Panc1 (cell line): ENCODE measurements around the gene USP32. TPM values are rescaled to one million over a fixed set of nuclear protein-coding genes. Genes with fewer than 3 reads are reported as not detected.
"Not testable (repeated sequence)": the region's sequence is repeated elsewhere in the genome, so short reads cannot be mapped to it uniquely, and the experiment has no call there.

ENCODE experiments used
- ATAC-seq: fragments of 200-7000 bp; cut with Tn5 transposase; 2 replicates; pipeline ENCODE4 v1.9.1; 2020; ENCODE audit warnings: mild to moderate bottlenecking, moderate library complexity
- BruUV-seq: library from RNA; stranded (reverse); fragments of 400-500 nt; replicated peaks from 2 replicates; lab custom pipeline; 2021; lab: Mats Ljungman, UMichigan
- CTCF ChIA-PET: fragments of 300-600 bp; sonication (Branson Sonifier 250); formaldehyde crosslinking; loops from one replicate; lab custom pipeline; 2022; ENCODE audit warnings: antibody characterized with exemption; lab: Charles Lee
- POLR2A ChIA-PET: fragments of 300-600 bp; sonication (Branson Sonifier 250); formaldehyde crosslinking; loops from one replicate; lab custom pipeline; 2022; ENCODE audit warnings: antibody characterized with exemption; lab: Charles Lee
- DNase-seq: peaks from one replicate; pipeline ENCODE4 v3.0.0-alpha.2; 2010; ENCODE audit warnings: low read depth, low spot score
- H3K27ac ChIP-seq: 2 replicates; pipeline ENCODE4 v1.5.1; 2011; ENCODE audit warnings: mild to moderate bottlenecking, low read length, inconsistent platforms
- H3K27me3 ChIP-seq: fragments of 200-500 bp; sonication (Bioruptor generic); 2 replicates; pipeline ENCODE4 v1.6.0; 2014; ENCODE audit warnings: low read length, inconsistent platforms; ENCODE audit not compliant: control insufficient read depth, insufficient read depth
- H3K36me3 ChIP-seq: fragments of 200-500 bp; sonication (Bioruptor generic); 2 replicates; pipeline ENCODE4 v1.5.1; 2014; ENCODE audit warnings: inconsistent platforms, mild to moderate bottlenecking, low read length, moderate library complexity; ENCODE audit not compliant: control insufficient read depth, insufficient read depth
- H3K4me1 ChIP-seq: 2 replicates; pipeline ENCODE4 v1.5.1; 2011; ENCODE audit warnings: inconsistent platforms, mild to moderate bottlenecking, low read length, moderate library complexity; ENCODE audit not compliant: control insufficient read depth, insufficient read depth
- H3K4me3 ChIP-seq, 2 experiments: 2 replicates each; pipeline ENCODE4 v1.5.1; 2011 to 2012; ENCODE audit warnings: low read depth in 2 of 2, low read length in 2 of 2, mild to moderate bottlenecking in 2 of 2, inconsistent platforms in 1 of 2, moderate library complexity in 1 of 2
- H3K9me3 ChIP-seq: fragments of 200-500 bp; sonication (Bioruptor generic); 2 replicates; pipeline ENCODE4 v1.5.1; 2014; ENCODE audit warnings: low read depth, mild to moderate bottlenecking, inconsistent platforms, low read length, moderate library complexity; ENCODE audit not compliant: control insufficient read depth, insufficient read depth
- POLR2AphosphoS5 ChIP-seq: IDR thresholded peaks from 2 replicates; pipeline ENCODE4 v1.6.1; 2012; ENCODE audit warnings: mild to moderate bottlenecking, low read depth, low read length, moderate library complexity
- REST ChIP-seq, 2 experiments: IDR thresholded peaks; 2 replicates each; pipeline ENCODE4 v1.6.1; 2011 to 2012; ENCODE audit warnings: low read depth in 2 of 2, control low read depth in 1 of 2, low read length in 1 of 2, mild to moderate bottlenecking in 1 of 2, moderate library complexity in 1 of 2; ENCODE audit not compliant: insufficient read depth in 1 of 2
- SIN3A ChIP-seq: IDR thresholded peaks from 2 replicates; pipeline ENCODE4 v1.6.1; 2012; ENCODE audit warnings: low read depth, mild to moderate bottlenecking, low read length, moderate library complexity, borderline replicate concordance; ENCODE audit not compliant: insufficient read depth
- TCF7L2 ChIP-seq: IDR thresholded peaks from 2 replicates; pipeline ENCODE4 v1.6.1; 2011; ENCODE audit warnings: mild to moderate bottlenecking, low read depth, low read length, inconsistent platforms
- in situ Hi-C: cut with HindIII; loops from 2 replicates; pipeline ENCODE4 v1.10.0; 2016; ENCODE audit warnings: low sequenced_read_pairs, low pct_unique_long_range_greater_than_20kb
- intact Hi-C: fragments of 100-400 bp; cut with micrococcal nuclease; formaldehyde crosslinking; loops from one replicate; pipeline ENCODE4 v1.10.0; 2022; ENCODE audit not compliant: unreplicated experiment
- total RNA-seq: library from RNA; stranded (reverse); gene quantifications from one replicate; pipeline ENCODE4 v1.2.1, GENCODE V29; 2021; ENCODE audit not compliant: unreplicated experiment
- TF ChIP-seq, protein P1 (sequence below): fragments of 450-650 bp; IDR thresholded peaks from 2 replicates; pipeline ENCODE4 v1.5.1; 2017; ENCODE audit warnings: mild to moderate bottlenecking

The USP32 gene
- total RNA-seq, 1 experiment from 2014 or later = 45.5 TPM

DNA sequence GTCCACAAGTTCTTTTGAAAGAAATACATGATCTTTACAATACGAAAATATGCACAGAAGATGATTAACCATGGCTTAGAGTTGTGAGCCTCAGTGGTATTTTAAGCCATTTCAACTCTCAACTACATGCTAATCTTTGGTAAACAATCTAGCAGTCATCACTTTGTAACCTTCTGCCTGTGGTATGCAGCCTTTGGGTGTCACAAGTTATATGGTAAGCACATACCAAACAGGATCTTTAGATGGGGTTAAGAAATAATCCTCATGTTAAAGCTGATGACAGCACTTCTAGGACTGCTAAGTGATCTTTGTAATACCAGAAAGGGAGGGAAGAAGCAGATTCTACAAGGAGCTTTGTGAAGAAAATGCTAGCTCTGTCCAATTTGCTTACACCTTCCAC is 167.9 kb downstream of the USP32 start:
- DNase-seq = no peak
- intact Hi-C loops = no loop called here
- BruUV-seq = no TSS peak
- Histone ChIP-seq H3K9me3 (no peaks in the 10 kb centered on the region), H3K4me3 (no peak overlapping the region), H3K27ac (no peak overlapping the region), H3K36me3 (peaks cover 16% of the 10 kb centered on the region; the same call in 1 of the 2 replicates), H3K4me1 (no peaks in the 10 kb centered on the region), H3K27me3 (no peaks in the 10 kb centered on the region)
- POLR2A ChIA-PET = no interaction called here
- ATAC-seq = no peak
- in situ Hi-C loops = no loop called here
- CTCF ChIA-PET = interaction anchor here (0.6 kb wide), 1 partner anchor 82 kb away, joined by 6 read pairs; no protein-coding TSS in a partner anchor
- TF ChIP-seq, protein P1, sequence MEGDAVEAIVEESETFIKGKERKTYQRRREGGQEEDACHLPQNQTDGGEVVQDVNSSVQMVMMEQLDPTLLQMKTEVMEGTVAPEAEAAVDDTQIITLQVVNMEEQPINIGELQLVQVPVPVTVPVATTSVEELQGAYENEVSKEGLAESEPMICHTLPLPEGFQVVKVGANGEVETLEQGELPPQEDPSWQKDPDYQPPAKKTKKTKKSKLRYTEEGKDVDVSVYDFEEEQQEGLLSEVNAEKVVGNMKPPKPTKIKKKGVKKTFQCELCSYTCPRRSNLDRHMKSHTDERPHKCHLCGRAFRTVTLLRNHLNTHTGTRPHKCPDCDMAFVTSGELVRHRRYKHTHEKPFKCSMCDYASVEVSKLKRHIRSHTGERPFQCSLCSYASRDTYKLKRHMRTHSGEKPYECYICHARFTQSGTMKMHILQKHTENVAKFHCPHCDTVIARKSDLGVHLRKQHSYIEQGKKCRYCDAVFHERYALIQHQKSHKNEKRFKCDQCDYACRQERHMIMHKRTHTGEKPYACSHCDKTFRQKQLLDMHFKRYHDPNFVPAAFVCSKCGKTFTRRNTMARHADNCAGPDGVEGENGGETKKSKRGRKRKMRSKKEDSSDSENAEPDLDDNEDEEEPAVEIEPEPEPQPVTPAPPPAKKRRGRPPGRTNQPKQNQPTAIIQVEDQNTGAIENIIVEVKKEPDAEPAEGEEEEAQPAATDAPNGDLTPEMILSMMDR = no peak
- TF ChIP-seq REST (IDR thresholded peaks at IDR 0.05; ENCODE audit: insufficient read depth in 1 of 2, low read depth in 2 of 2, low read length in 1 of 2) (no peak), TCF7L2 (no peak), SIN3A (no peak), POLR2AphosphoS5 (no peak)

GRCh38 chr17:60223456-60223855 is 168.5 kb downstream of the USP32 start:
- DNase-seq (no peak), ATAC-seq (no peak)
- Histone ChIP-seq H3K27ac (no peak overlapping the region), H3K36me3 (peaks cover 16% of the 10 kb centered on the region; the same call in 1 of the 2 replicates), H3K4me1 (no peaks in the 10 kb centered on the region), H3K4me3 (no peak overlapping the region), H3K9me3 (no peaks in the 10 kb centered on the region), H3K27me3 (no peaks in the 10 kb centered on the region)
- ChIA-PET CTCF (no interaction called here), POLR2A (no interaction called here)
- no TSS peak for BruUV-seq
- in situ Hi-C loops = no loop called here
- TF ChIP-seq REST (IDR thresholded peaks at IDR 0.05; ENCODE audit: insufficient read depth in 1 of 2, low read depth in 2 of 2, low read length in 1 of 2) (no peak), SIN3A (no peak)
- intact Hi-C loops = no loop called here

DNA sequence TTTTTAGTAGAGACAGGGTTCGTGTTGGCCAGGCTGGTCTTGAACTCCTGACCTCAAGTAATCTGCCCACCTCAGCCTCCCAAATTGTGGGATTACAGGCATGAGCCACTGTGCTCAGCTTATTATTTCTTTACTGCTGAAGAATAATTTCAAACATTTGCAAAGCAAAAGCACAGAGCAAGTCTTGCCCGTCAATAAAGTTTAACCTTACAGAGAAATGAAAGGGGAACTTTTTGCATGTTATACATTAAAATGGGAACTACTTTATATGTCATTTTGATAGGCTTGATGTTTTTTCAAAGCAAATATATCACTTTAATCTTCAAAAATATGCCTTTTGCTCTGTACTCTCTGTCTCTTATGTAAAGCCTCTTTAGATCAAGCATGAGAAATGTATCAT is 173.2 kb downstream of the USP32 start:
- POLR2A ChIA-PET, BruUV-seq, in situ Hi-C loops, ATAC-seq, CTCF ChIA-PET, DNase-seq, H3K27me3 ChIP-seq, H3K9me3 ChIP-seq, H3K27ac ChIP-seq, H3K4me3 ChIP-seq, H3K4me1 ChIP-seq, intact Hi-C loops: not testable (repeated sequence)
- H3K36me3 ChIP-seq = peaks cover 12% of the 10 kb centered on the region; the same call in 1 of the 2 replicates

GRCh38 chr17:60215895-60216294 is 176.0 kb downstream of the USP32 start:
- not testable (repeated sequence) for H3K9me3 ChIP-seq

More at GRCh38 chr17:60215895-60216294, 176.0 kb downstream of the USP32 start:
- CTCF ChIA-PET, H3K4me3 ChIP-seq, in situ Hi-C loops, intact Hi-C loops, DNase-seq, H3K36me3 ChIP-seq, ATAC-seq, H3K27me3 ChIP-seq, BruUV-seq, H3K4me1 ChIP-seq, H3K27ac ChIP-seq: not testable (repeated sequence)
- POLR2A ChIA-PET = interaction anchor here (0.7 kb wide), 1 partner anchor 105 kb away, joined by 4 read pairs; no protein-coding TSS in a partner anchor
